Measurements from ENCODE around the gene FAM193B.
"Not testable (repeated sequence)": the region's sequence is repeated elsewhere in the genome, so short reads cannot be mapped to it uniquely, and the experiment has no call there.

FAM193B gene

GRCh38 chr5:177540438-177540837 lies 13.9 kb downstream of the FAM193B start:
- TF ChIP-seq CTCF (IDR thresholded peaks at IDR 0.05; ENCODE audit: insufficient read depth, low read depth, low read length, missing control alignments): no peak
- no peak overlapping the region for H3K4me3 ChIP-seq (ENCODE audit: low read length)
- peak; percentile 87 for DNase-seq (ENCODE audit: low read depth)

- H3K4me3 ChIP-seq (ENCODE audit: low read length): no peak overlapping the region
- no peak for TF ChIP-seq CTCF (IDR thresholded peaks at IDR 0.05; ENCODE audit: insufficient read depth, low read depth, low read length, missing control alignments)
- peak; percentile 65 for DNase-seq (ENCODE audit: low read depth)
These were observed 15.0 kb downstream of the FAM193B start for GRCh38 chr5:177539411-177539810.

GRCh38 chr5:177538876-177539275 lies 15.5 kb downstream of the FAM193B start:
- no peak overlapping the region for H3K4me3 ChIP-seq (ENCODE audit: low read length)
- no peak for TF ChIP-seq CTCF (IDR thresholded peaks at IDR 0.05; ENCODE audit: insufficient read depth, low read depth, low read length, missing control alignments)
- DNase-seq (ENCODE audit: low read depth): peak; percentile 82

- no peak for TF ChIP-seq CTCF (IDR thresholded peaks at IDR 0.05; ENCODE audit: insufficient read depth, low read depth, low read length, missing control alignments)
- no peak overlapping the region for H3K4me3 ChIP-seq (ENCODE audit: low read length)
These were observed 16.7 kb downstream of the FAM193B start for GRCh38 chr5:177537389-177538361.

GRCh38 chr5:177536386-177536785 lies 18.0 kb downstream of the FAM193B start:
- H3K4me3 ChIP-seq (ENCODE audit: low read length): no peak overlapping the region
- TF ChIP-seq CTCF (IDR thresholded peaks at IDR 0.05; ENCODE audit: insufficient read depth, low read depth, low read length, missing control alignments): no peak
- DNase-seq (ENCODE audit: low read depth): no peak

More at GRCh38 chr5:177537389-177538361, 16.7 kb downstream of the FAM193B start:
- peak; percentile 68 for DNase-seq (ENCODE audit: low read depth)

- no peak for TF ChIP-seq CTCF (IDR thresholded peaks at IDR 0.05; ENCODE audit: insufficient read depth, low read depth, low read length, missing control alignments)
- H3K4me3 ChIP-seq (ENCODE audit: low read length): no peak overlapping the region
- no peak for DNase-seq (ENCODE audit: low read depth)
These were observed 19.2 kb downstream of the FAM193B start for GRCh38 chr5:177535125-177535524.

- H3K4me3 ChIP-seq (ENCODE audit: low read length); DNase-seq (ENCODE audit: low read depth): not testable (repeated sequence)
These were observed 19.9 kb downstream of the FAM193B start for GRCh38 chr5:177534433-177534832.
